BJ (cell line): ENCODE data around the gene TOR4A. TPM values are rescaled to one million over a fixed set of nuclear protein-coding genes. Genes with fewer than 3 reads are reported as not detected.
A peak's percentile ranks its signal among the peaks of the same experiment; 100 is the strongest.

Experiments
- CTCF ChIA-PET: fragments of 350-600 bp; formaldehyde crosslinking; extraction: SDS; loops from one replicate; lab custom pipeline; 2021; ENCODE audit warnings: antibody characterized with exemption, inconsistent platforms; lab: Yijun Ruan, JAX
- POLR2A ChIA-PET: fragments of 300-600 bp; sonication (Branson Sonifier 250); formaldehyde crosslinking; extraction: SDS; loops from one replicate; lab custom pipeline; 2021; ENCODE audit warnings: antibody characterized with exemption; lab: Charles Lee
- DNase-seq: peaks from one replicate; pipeline ENCODE4 v3.0.0-alpha.2; 2011; ENCODE audit warnings: low read depth
- H3K27me3 ChIP-seq: 2 replicates; pipeline ENCODE4 v1.6.0; 2011; ENCODE audit warnings: low read length; ENCODE audit not compliant: control insufficient read depth, insufficient read depth
- H3K36me3 ChIP-seq: 2 replicates; pipeline ENCODE4 v1.5.1; 2011; ENCODE audit warnings: low read length; ENCODE audit not compliant: control insufficient read depth, insufficient read depth
- H3K4me3 ChIP-seq: 2 replicates; pipeline ENCODE4 v1.5.1; 2011; ENCODE audit warnings: low read depth, mild to moderate bottlenecking, control low read depth, low read length
- CTCF ChIP-seq: IDR thresholded peaks from 2 replicates; pipeline ENCODE4 v1.5.1; 2011; ENCODE audit warnings: low read depth, mild to moderate bottlenecking, control low read depth, inconsistent platforms, low read length, moderate library complexity; ENCODE audit not compliant: insufficient read depth
- polyA minus RNA-seq: library from RNA; depleted of rRNA, polyadenylated mRNA; stranded (reverse); fragments of >200 nt; gene quantifications from 2 replicates; pipeline ENCODE4 v1.2.3, GENCODE V29; 2011; rRNA and poly(A)+ RNA removed
- polyA plus RNA-seq: library from polyadenylated mRNA; depleted of rRNA; stranded (reverse); fragments of >200 nt; gene quantifications from 2 replicates; pipeline ENCODE4 v1.2.3, GENCODE V29; 2011; rRNA removed

Gene TOR4A
- polyA plus RNA-seq (16.9 and 23.8 TPM in 2 replicates), polyA minus RNA-seq (14.5 and 17.4 TPM in 2 replicates)

- Histone ChIP-seq H3K27me3 (no peaks in the 10 kb centered on the region), H3K36me3 (peaks cover 21% of the 10 kb centered on the region), H3K4me3 (peak within 1 kb of the TSS; percentile 88)
- POLR2A ChIA-PET, result interaction anchor here (0.6 kb wide), 1 partner anchor 133 kb away, joined by 3 read pairs; no protein-coding TSS in a partner anchor
- TF ChIP-seq CTCF, result peak; percentile 57
- CTCF ChIA-PET, result interaction anchor here (0.7 to 2.3 kb wide), 9 partner anchors 9 to 247 kb away, joined by 3 to 11 read pairs (median 4); partner anchors contain the start of genes EXD3, NELFB and NOXA1
- peak; percentile 31 for DNase-seq
Observed at GRCh38 chr9:137277329-137278041, at the start of gene TOR4A. TOR4A (plus strand) TSS chr9:137277726; CDS start chr9:137278690, 964 bp downstream.

GRCh38 chr9:137227853-137228505 is 49.5 kb upstream of the TOR4A start:
- ChIA-PET CTCF (interaction anchor here (0.7 to 4.2 kb wide), 23 partner anchors 9 to 199 kb away, joined by 3 to 37 read pairs (median 6); partner anchors contain the start of genes ABCA2, DPP7, NPDC1 and SSNA1), POLR2A (interaction anchor here (0.5 kb wide), 1 partner anchor 23 kb away, joined by 6 read pairs; no protein-coding TSS in a partner anchor)
- Histone ChIP-seq H3K27me3 (no peaks in the 10 kb centered on the region), H3K36me3 (no peaks in the 10 kb centered on the region; the same call in 1 of the 2 replicates), H3K4me3 (no peak overlapping the region)
- no peak for TF ChIP-seq CTCF
- no peak for DNase-seq

GRCh38 chr9:137228506-137228967 is 49.0 kb upstream of the TOR4A start:
- Histone ChIP-seq H3K36me3 (no peaks in the 10 kb centered on the region; the same call in 1 of the 2 replicates), H3K27me3 (no peaks in the 10 kb centered on the region), H3K4me3 (no peak overlapping the region)
- CTCF ChIA-PET, result interaction anchor here (0.7 to 4.2 kb wide), 9 partner anchors 9 to 182 kb away, joined by 3 to 37 read pairs (median 11); partner anchors contain the start of genes NPDC1 and TUBB4B
- TF ChIP-seq CTCF, result no peak
- no peak for DNase-seq
- POLR2A ChIA-PET, result no interaction called here

GRCh38 chr9:137228968-137229896 is 48.3 kb upstream of the TOR4A start:
- ChIA-PET POLR2A (no interaction called here), CTCF (interaction anchor here (1.2 to 4.2 kb wide), 4 partner anchors 20 to 180 kb away, joined by 4 to 37 read pairs (median 8); no protein-coding TSS in a partner anchor)
- Histone ChIP-seq H3K36me3 (no peaks in the 10 kb centered on the region; the same call in 1 of the 2 replicates), H3K4me3 (no peak overlapping the region), H3K27me3 (no peaks in the 10 kb centered on the region)
- no peak for DNase-seq
- TF ChIP-seq CTCF, result no peak
